GM12892 (cell line): ENCODE data around the gene DCDC1.
A peak's percentile ranks its signal among the peaks of the same experiment; 100 is the strongest.

Experiments
- DNase-seq: peaks from one replicate; pipeline ENCODE4 v3.0.0; 2011; ENCODE audit not compliant: insufficient read length
- FAIRE-seq: peaks from 2 replicates; lab custom pipeline; 2011; peaks lifted over from hg19 to GRCh38; lab: Jason Lieb, UNC
- POLR2A ChIP-seq: IDR thresholded peaks from 2 replicates; pipeline ENCODE4 v1.6.1; 2011; ENCODE audit warnings: low read depth, low read length, control low read depth
- POLR2AphosphoS5 ChIP-seq: IDR thresholded peaks from 2 replicates; pipeline ENCODE4 v1.6.1; 2011; ENCODE audit warnings: low read depth, low read length, control low read depth
- TAF1 ChIP-seq: IDR thresholded peaks from 2 replicates; pipeline ENCODE4 v1.6.1; 2011; ENCODE audit warnings: low read depth, mild to moderate bottlenecking, control low read depth, low read length, borderline replicate concordance

The DCDC1 gene

DNA sequence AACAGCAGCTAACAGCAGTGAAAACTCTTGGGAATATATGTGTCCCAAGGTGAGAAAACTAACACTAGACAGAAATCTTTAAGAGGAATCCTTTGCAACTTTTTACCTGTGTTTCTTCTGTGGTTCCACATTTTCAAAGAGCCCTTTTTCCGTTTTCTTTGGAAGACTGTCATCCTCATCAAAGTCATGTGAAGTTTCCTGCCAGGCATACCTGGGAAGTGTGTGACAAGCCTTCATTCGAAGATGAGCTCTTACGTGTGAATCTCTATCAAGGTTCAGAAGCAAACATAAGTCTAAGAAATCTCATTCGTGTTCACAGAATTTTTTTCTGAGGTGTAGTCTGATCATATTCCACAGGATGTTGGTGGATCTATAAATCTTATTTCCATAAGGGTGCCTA is 452.8 kb downstream of the DCDC1 start:
- FAIRE-seq (no peak), DNase-seq (no peak)
- no peak for TF ChIP-seq TAF1
- TF ChIP-seq POLR2A: no peak

- DNase-seq (peak; percentile 1), FAIRE-seq (no peak)
- TF ChIP-seq POLR2A (no peak), POLR2AphosphoS5 (no peak), TAF1 (no peak)
These were observed 455.3 kb downstream of the DCDC1 start for GRCh38 chr11:30914143-30914762.

DNA sequence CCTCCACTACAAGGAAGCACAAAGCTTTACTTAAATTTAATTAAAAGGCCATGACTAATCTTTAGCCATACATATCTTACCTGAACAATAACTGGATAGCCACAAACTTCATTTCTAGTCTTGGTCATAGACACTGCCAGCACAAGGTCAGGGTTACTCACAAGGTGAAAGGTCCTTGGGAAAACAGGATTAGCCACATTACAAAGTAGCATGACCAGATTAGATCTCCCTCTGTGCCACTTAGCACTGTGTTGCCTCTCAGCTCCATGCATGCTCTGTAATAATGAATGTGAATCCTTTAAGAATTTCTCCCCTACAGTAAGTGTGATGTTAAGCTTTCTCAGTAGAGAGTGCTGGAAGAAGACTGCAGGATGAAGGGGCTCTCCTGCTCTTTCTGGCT is 458.3 kb downstream of the DCDC1 start:
- FAIRE-seq (no peak), DNase-seq (no peak)
- TF ChIP-seq POLR2AphosphoS5 (no peak), TAF1 (no peak), POLR2A (no peak)

DNA sequence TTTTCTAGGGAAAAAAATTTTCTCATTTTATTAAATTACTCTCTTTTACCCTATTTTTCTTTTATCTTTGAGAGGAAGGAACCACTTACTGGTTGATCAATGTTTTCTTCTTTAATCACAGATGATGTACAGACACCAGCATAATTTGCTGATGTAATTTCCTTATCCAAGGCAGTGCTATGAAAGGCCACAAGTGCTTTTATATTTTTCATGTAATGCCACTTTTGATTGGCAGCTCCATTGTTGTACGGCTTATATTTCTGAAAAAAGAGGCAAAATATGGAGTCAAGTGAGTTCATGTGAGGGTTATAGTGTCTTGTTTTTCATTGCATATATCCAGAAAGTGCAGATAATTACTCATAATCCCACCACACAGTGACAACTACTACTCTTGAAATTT is 460.7 kb downstream of the DCDC1 start:
- FAIRE-seq: no peak
- DNase-seq: no peak
- TF ChIP-seq POLR2AphosphoS5: no peak
- no peak for TF ChIP-seq TAF1
- TF ChIP-seq POLR2A: no peak

DNA sequence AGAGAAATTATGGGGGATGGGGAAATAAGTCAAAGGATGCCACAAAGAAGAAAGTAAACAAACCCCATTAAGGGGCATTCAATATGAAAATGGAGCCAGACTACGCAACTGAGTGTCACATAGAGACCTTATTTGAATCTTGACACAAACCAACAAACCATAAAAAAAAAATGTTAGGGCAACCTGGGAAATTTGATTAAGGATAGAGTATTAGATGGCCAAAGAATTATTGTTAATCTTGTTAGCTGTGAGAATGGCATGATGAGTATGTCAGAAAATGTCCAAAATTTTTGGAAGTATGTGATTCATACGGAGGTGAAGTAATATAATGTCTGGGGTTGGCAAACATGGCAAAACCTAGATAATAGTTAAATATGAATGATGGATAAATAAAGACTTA is 461.3 kb downstream of the DCDC1 start:
- DNase-seq: no peak
- TF ChIP-seq POLR2A (no peak), TAF1 (no peak), POLR2AphosphoS5 (no peak)
- no peak for FAIRE-seq

DNA sequence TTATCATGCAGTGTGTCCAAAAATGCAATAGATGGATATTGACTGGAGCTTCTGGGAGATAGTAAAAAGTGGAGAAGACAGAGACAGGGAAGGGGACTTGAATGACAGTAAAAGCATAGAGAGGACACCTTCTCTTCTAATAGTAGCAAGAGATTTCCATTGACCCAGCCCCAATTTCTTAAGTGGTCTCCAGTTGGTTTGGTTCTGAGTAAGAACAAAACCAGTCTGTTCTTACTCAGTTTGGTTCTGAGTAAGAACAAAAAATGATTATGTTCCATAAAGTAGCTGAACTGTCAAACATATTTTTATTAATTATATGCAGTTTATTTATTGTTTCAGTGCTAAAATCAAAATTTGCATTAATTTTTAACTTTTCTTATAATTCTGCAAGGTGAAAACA is 466.6 kb downstream of the DCDC1 start:
- no peak for DNase-seq
- FAIRE-seq: no peak
- no peak for TF ChIP-seq POLR2AphosphoS5
- TF ChIP-seq TAF1: no peak
- no peak for TF ChIP-seq POLR2A

- DNase-seq (no peak), FAIRE-seq (no peak)
- TF ChIP-seq POLR2AphosphoS5: no peak
- no peak for TF ChIP-seq TAF1
- no peak for TF ChIP-seq POLR2A
These were observed 474.5 kb downstream of the DCDC1 start for GRCh38 chr11:30895046-30895445.

DNA sequence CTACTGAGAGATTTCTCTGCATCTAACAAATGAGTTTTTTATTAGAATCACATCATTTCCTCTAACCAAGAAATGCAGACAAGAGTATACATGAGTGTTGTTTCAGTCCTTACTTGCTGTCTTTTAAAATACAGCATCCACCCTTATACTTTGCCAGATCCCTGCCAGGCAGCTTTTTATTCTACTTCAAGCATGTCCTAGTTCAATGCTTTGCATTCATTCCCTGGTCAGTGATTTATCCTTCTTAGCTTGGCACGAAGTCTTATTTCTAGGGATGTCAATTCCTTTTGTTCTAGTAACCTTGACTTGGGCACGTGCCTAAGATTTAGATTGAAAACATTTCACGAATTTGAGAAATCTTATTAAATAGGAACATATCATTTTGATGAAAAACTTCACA is 476.2 kb downstream of the DCDC1 start:
- DNase-seq (no peak), FAIRE-seq (no peak)
- TF ChIP-seq TAF1: no peak
- no peak for TF ChIP-seq POLR2AphosphoS5
- TF ChIP-seq POLR2A: no peak

GRCh38 chr11:30889143-30889794 is 480.3 kb downstream of the DCDC1 start:
- TF ChIP-seq TAF1 (no peak), POLR2AphosphoS5 (no peak), POLR2A (no peak)
- FAIRE-seq (no peak), DNase-seq (no peak)

GRCh38 chr11:30879322-30880005 is 490.1 kb downstream of the DCDC1 start:
- no peak for TF ChIP-seq POLR2AphosphoS5
- TF ChIP-seq TAF1: no peak
- no peak for TF ChIP-seq POLR2A
- FAIRE-seq (no peak), DNase-seq (no peak)

DNA sequence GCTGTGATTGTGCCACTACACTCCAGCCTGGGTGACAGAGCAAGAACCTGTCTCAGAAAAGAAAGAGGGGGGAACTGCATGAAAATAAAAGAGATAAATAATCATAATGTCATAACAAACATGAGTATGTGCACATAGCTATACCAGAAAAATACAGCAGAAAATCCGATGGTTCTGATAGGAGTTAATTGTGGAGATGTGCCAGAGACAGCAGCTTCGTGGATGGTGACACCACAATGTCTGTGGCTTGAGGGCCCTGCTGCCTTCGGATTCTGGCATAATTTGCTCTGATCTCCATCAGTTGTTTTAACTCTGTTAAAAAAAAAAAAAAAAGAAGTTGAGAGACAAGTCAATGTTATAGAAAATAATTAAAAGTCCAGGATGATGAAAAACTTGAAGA is 491.1 kb downstream of the DCDC1 start:
- no peak for TF ChIP-seq POLR2A
- no peak for TF ChIP-seq TAF1
- no peak for TF ChIP-seq POLR2AphosphoS5
- FAIRE-seq: no peak
- no peak for DNase-seq
